Subcutaneous adipose tissue (tissue), 4 donors: ENCODE results near the gene USP7. TPM values are rescaled to one million over a fixed set of nuclear protein-coding genes. Genes with fewer than 3 reads are reported as not detected.

Source experiments
- total RNA-seq, 4 donors: library from RNA; depleted of rRNA; stranded (reverse); fragments of >200 nt; gene quantifications; one replicate each; pipeline ENCODE4 v1.1.0, GENCODE V29; 2016
- TF ChIP-seq, protein P1 (sequence below): fragments of 450-650 bp; IDR thresholded peaks from one replicate; pipeline ENCODE4 v1.5.1; 2016; ENCODE audit warnings: low read depth, mild to moderate bottlenecking, control low read depth, antibody characterized with exemption, moderate library complexity

Gene USP7
- total RNA-seq, 4 donors from 2014 or later = 75.7 to 158 (median 85.1) TPM

DNA sequence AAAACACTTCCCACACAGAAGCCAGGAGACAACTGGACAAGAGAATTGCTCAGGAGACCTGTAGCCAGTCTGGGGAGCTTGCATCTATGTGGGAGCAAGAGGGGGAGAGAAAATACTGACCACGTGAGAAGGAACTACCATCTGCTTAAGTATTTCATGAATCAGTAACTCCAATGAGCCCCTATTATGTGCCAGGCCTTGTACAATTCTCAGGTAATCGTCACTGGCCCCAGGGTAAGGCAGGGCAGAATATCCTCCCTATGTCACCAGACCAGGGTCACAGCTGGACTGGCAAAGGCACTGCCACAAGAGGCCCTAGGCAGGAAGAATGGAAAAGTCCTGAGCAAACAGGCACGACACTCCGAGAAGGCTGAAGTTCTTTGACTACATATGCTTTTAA lies 25.9 kb downstream of the USP7 start:
- TF ChIP-seq, protein P1, sequence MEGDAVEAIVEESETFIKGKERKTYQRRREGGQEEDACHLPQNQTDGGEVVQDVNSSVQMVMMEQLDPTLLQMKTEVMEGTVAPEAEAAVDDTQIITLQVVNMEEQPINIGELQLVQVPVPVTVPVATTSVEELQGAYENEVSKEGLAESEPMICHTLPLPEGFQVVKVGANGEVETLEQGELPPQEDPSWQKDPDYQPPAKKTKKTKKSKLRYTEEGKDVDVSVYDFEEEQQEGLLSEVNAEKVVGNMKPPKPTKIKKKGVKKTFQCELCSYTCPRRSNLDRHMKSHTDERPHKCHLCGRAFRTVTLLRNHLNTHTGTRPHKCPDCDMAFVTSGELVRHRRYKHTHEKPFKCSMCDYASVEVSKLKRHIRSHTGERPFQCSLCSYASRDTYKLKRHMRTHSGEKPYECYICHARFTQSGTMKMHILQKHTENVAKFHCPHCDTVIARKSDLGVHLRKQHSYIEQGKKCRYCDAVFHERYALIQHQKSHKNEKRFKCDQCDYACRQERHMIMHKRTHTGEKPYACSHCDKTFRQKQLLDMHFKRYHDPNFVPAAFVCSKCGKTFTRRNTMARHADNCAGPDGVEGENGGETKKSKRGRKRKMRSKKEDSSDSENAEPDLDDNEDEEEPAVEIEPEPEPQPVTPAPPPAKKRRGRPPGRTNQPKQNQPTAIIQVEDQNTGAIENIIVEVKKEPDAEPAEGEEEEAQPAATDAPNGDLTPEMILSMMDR = no peak

DNA sequence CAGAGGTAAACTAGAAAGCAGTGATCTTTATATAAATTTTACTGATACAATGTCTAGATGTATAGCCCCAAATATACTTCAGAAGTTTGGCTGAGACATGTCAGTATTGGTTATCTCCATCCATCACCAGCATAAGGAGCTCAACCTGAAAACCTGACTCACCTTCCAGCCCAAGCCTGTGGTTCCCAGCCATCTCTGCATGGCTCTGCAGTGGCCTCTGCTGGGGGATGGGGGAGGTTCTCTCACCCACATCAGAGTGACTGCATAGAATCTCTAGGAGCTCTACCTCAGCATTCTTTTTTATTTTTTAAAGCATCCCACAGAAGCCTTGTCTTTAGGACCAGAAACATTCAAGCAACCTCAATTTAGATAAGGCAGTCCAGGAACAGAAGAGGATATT lies 27.3 kb downstream of the USP7 start:
- TF ChIP-seq, protein P1 = no peak

DNA sequence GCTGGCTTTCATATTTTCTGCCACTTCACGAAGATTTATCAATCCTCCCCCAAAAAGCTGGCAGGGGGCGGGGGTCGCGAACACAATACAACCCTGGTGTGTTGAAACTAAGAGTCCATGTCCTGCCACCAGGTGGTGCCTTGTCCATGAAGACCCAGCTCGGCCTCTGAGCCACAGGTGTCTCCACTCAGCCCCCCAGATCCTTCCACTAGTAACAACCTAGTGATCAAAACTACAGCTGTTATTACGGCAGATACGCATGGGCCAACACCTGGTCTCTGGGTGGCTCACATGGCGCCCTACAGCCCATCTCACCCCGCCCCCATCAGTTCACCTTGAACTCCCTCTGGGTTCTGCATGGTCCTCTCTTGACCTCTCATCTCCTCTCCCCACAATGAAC lies 27.7 kb downstream of the USP7 start:
- TF ChIP-seq, protein P1 = no peak

DNA sequence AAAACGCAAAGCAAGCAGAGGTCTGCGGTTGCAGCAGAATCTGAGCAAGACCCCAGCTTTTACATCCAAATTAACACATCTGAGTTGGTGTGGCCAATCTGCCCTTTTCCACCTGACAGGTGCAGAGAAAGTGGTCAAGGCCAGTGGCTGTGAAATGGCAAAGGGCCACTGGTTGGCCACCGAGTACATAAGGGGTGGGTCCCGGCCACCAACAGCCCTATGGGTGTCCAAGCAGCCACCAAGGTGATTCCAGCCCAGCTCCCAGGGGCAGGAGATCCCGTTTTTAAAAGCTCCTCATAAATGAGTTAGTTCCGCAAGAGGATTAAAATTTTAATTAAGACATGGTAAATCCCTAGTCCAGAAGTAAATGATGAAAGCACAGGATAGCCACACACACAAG lies 29.1 kb downstream of the USP7 start:
- TF ChIP-seq, protein P1 = no peak

DNA sequence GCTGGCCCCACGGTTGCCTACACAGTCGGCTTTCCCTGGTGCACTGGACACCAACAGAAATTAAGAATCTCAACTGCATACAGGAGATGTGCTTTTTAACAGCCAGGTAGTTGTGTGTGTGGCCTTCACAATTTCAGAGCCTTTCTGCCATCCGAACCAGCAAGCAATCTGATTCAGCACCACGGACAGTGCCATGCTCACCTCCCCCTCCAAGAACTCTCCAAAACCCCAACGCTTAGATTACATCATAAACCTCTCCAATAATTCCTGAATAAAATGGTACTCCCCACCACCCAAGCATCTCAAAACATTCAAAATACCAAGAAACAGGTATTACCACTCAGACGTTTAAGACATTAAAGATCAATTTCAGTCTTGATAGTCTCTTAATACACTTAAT lies 31.8 kb downstream of the USP7 start:
- TF ChIP-seq, protein P1 = no peak

DNA sequence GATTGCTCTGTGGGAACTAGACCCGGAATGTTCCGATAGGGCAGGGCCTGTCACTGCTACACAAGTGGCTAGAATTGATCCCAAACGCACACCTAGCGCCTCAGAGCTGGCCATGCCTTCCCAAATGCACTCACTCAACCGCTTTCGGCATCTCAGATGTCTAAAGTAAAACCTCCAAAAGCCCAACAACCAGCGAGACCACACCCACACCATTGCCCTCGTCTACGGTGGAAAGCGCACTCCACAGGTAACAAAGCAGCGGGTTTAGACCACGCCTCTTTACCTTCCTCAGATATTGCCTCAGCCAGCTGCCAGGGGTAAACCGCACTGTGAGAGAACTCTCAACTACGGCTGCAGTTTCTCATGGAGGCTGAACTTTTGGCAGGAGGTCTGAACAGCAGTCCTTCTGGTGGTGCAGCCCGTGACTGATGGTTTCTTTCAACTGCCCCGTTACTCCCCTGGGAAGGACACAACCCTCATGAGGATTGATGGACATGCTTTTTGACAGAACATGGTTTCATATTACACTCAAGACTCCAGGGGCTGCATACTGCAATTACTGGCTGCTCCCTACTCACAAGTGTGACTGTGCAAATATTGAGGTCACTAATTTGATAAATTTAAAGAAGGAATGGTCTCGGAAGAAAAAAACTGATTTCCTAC lies 34.5 kb downstream of the USP7 start:
- TF ChIP-seq, protein P1 = no peak

DNA sequence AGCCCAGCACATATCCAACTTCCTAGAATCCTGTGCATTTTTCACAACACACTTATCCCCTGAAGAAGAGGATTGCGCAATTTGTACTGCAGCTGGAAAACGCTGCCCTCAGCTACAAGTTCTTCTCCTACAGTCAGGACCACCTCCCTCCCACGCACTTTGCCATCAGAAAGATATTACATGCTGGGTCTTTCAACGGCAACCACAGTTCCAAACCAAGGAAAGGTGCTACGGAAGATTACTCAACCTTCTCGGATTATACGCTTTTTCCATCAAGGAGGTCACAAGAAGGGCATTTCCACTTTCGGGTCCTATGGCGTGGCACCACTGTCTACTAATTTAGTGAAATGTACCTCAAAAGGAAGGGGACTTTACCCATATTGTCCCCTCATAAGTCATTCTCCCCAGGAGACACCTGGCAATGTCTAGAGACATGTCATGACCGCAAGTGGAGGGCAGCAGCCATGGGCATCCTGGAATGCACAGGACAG lies 35.2 kb downstream of the USP7 start:
- TF ChIP-seq, protein P1 = no peak
